ENCODE data around the gene GBF1. TPM values are rescaled to one million over a fixed set of nuclear protein-coding genes. Genes with fewer than 3 reads are reported as not detected.

The GBF1 gene
- total RNA-seq, 1 donor from 2014 or later, result 36.7 TPM

- no peak for TF ChIP-seq CTCF (IDR thresholded peaks at IDR 0.05; ENCODE audit: insufficient read depth, low read length, poor library complexity, severe bottlenecking)
- Histone ChIP-seq H3K4me3 (ENCODE audit: low read depth, low read length) (no peak overlapping the region), H3K27me3 (ENCODE audit: control insufficient read depth, insufficient read depth, low read length) (no peaks in the 10 kb centered on the region), H3K36me3 (ENCODE audit: control insufficient read depth, insufficient read depth, low read length) (no peaks in the 10 kb centered on the region)
- no peak for DNase-seq (ENCODE audit: low read depth)
Measured at GRCh38 chr10:102285133-102285532, 39.8 kb downstream of the GBF1 start.

- DNase-seq (ENCODE audit: low read depth), result no peak
- TF ChIP-seq CTCF (IDR thresholded peaks at IDR 0.05; ENCODE audit: insufficient read depth, low read length, poor library complexity, severe bottlenecking), result no peak
- Histone ChIP-seq H3K27me3 (ENCODE audit: control insufficient read depth, insufficient read depth, low read length) (no peaks in the 10 kb centered on the region), H3K4me3 (ENCODE audit: low read depth, low read length) (no peak overlapping the region), H3K36me3 (ENCODE audit: control insufficient read depth, insufficient read depth, low read length) (no peaks in the 10 kb centered on the region)
Measured at GRCh38 chr10:102286216-102286615, 40.9 kb downstream of the GBF1 start.

- TF ChIP-seq CTCF (IDR thresholded peaks at IDR 0.05; ENCODE audit: insufficient read depth, low read length, poor library complexity, severe bottlenecking), result no peak
- Histone ChIP-seq H3K36me3 (ENCODE audit: control insufficient read depth, insufficient read depth, low read length) (no peaks in the 10 kb centered on the region), H3K4me3 (ENCODE audit: low read depth, low read length) (no peak overlapping the region), H3K27me3 (ENCODE audit: control insufficient read depth, insufficient read depth, low read length) (no peaks in the 10 kb centered on the region)
- no peak for DNase-seq (ENCODE audit: low read depth)
Measured at GRCh38 chr10:102287538-102287937, 42.2 kb downstream of the GBF1 start.

GRCh38 chr10:102287991-102288390 is 42.7 kb downstream of the GBF1 start:
- Histone ChIP-seq H3K36me3 (ENCODE audit: control insufficient read depth, insufficient read depth, low read length) (no peaks in the 10 kb centered on the region), H3K4me3 (ENCODE audit: low read depth, low read length) (no peak overlapping the region), H3K27me3 (ENCODE audit: control insufficient read depth, insufficient read depth, low read length) (no peaks in the 10 kb centered on the region)
- DNase-seq (ENCODE audit: low read depth), result no peak
- no peak for TF ChIP-seq CTCF (IDR thresholded peaks at IDR 0.05; ENCODE audit: insufficient read depth, low read length, poor library complexity, severe bottlenecking)

- H3K36me3 ChIP-seq (ENCODE audit: control insufficient read depth, insufficient read depth, low read length), result no peaks in the 10 kb centered on the region
- TF ChIP-seq CTCF (IDR thresholded peaks at IDR 0.05; ENCODE audit: insufficient read depth, low read length, poor library complexity, severe bottlenecking), result no peak
- no peaks in the 10 kb centered on the region for H3K27me3 ChIP-seq (ENCODE audit: control insufficient read depth, insufficient read depth, low read length)
- H3K4me3 ChIP-seq (ENCODE audit: low read depth, low read length), result no peak overlapping the region
- DNase-seq (ENCODE audit: low read depth), result no peak
Measured at GRCh38 chr10:102289356-102289755, 44.0 kb downstream of the GBF1 start.

- Histone ChIP-seq H3K27me3 (ENCODE audit: control insufficient read depth, insufficient read depth, low read length) (no peaks in the 10 kb centered on the region), H3K4me3 (ENCODE audit: low read depth, low read length) (no peak overlapping the region), H3K36me3 (ENCODE audit: control insufficient read depth, insufficient read depth, low read length) (no peaks in the 10 kb centered on the region)
- TF ChIP-seq CTCF (IDR thresholded peaks at IDR 0.05; ENCODE audit: insufficient read depth, low read length, poor library complexity, severe bottlenecking), result no peak
- no peak for DNase-seq (ENCODE audit: low read depth)
Measured at GRCh38 chr10:102289840-102290239, 44.5 kb downstream of the GBF1 start.

Measured in kidney epithelial cell (primary cell).